Activated CD4-positive, alpha-beta T cell treated with anti-CD3 and anti-CD28 coated beads, Interleukin-2, amount 50 U/mL, for 1 hour (primary cell): ENCODE data around the gene TIMP4.

Experiments
- DNase-seq: peaks from one replicate; pipeline ENCODE4 v3.0.0-alpha.2; 2020

The TIMP4 gene

DNA sequence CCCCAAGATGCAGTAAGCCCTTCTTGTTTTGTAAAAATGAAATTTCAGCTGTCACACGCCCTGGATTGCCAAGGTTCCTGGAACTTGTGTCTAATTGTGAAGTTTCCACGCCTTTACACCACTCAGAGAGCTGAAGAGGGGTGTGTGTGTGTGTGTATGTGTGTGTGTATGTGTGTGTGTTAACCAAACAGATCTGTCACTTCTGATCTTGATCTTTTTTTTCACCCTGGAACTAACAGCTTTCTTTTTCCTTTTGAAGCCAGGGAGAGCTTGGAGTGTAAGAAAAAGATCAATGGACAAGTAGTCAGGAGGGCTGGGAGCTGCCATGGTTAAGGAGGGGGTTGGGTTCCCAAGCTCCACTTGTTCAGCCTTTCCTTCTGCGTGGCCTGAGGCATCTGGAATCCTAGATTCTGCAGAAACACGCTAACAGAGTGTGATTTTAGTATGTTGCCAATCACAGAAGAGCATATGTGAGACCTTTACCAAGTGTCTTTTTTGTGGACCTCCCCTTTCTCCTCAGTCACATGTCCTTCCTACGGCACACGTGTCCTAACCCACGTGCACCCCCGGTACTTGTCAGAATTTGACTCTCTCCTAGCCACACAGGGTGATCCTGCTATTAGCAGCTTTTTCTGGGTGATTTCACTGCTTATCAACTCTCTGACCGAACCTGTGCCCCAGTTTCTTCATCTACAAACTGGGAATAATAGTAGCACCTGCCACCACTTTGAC is 11.5 kb downstream of the TIMP4 start:
- no peak for DNase-seq

DNA sequence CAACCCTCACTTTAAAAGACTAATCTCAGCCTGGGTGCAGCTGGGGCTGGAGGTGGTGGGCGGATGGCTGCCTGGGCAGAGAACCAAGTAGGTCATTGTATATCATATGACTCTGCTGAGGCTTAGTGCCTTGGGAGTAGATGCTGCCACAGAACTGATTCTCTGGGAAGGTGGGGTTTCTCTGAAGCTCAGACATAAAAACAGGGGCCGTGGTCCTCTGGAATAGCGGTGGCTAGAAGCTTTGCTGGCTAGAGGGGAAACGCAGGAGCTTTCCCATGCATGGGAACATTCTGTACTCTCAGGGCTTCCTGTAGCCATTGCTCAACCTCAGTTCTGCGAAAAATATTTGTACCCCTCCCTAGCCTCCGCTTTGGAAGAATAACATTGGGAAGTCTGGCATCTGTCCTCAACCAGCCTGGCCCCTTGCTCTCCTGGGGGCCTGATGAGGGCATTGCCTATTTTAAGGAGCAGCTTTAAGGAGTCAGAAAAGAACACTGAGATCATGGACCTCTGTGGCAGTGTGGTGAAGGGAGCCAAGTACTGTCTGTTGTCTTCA is 14.7 kb downstream of the TIMP4 start:
- no peak for DNase-seq

DNA sequence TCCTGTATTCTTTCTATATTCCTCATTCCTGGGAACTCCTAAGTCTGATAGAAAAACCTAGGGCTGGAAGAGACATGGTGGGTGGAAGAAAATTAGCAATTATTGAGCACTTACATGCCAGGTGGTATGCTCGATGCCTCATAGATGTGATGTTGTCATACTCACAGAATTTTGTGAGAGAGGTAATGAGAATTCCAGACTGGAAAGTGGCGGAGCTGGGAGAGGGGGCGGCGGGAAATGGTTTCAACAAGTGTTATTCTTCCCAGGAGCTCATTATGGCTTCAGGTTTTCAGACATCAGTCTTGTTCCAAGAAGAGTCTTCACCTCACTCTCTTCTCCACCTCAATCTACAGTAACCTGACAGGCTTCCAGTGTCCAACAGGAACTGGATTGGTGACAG is 16.2 kb downstream of the TIMP4 start:
- no peak for DNase-seq

DNA sequence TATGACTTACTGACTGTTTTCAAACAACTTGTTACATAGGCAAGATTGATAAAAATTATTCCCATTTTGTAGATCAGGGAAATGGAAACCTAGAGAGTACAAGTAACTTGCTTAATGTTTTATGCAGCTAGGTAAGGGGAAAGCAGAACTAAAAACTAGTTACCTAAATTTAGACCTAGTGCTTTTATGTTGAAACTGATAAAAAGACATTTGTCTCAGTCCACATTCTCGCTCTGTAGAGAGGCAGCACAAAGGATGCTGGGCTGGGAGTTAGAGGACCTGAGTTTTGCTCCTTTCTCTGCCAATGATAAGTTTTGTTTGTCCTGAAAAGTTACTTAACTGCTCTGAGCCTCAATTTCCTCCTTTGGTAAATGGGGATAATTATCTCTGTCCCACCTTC is 17.4 kb downstream of the TIMP4 start:
- no peak for DNase-seq

DNA sequence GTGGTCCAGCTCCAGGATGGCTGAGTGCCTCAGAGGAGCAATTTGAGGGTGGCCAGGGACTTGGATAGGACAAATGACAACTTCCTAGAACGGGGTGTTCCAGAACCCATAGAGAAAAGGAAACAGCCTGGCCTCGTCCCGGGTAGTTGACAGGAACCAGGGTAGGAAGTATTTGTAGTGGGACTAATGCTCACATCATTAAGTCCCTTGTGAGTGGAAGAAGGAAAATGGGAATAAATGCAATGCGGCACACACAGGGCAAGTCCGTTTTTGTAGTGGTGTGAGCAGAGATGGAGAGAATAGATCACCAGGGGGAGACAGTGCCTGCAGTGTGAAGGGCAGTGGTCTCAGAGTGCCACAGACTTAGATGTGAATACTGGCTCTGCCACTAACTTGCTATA is 19.6 kb downstream of the TIMP4 start:
- no peak for DNase-seq

DNA sequence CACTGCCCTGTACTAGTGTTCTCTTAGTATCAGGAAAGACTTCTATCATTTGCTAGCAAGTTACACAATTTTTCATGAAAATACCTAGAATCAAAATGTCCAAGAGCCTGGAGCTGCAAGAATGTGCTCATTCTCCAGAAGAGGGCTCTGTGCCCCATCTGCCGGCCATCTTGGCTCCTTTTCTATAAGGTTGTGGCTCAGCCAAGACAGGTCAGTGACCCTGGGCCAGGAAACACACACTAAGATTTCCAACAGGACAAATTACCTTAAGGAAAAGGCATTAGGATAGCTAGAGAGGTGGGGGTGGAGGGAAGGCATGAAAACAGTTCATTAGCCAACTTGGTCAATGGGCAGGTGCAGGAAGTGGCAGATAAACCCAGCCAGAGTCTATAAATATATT is 20.7 kb downstream of the TIMP4 start:
- no peak for DNase-seq

DNA sequence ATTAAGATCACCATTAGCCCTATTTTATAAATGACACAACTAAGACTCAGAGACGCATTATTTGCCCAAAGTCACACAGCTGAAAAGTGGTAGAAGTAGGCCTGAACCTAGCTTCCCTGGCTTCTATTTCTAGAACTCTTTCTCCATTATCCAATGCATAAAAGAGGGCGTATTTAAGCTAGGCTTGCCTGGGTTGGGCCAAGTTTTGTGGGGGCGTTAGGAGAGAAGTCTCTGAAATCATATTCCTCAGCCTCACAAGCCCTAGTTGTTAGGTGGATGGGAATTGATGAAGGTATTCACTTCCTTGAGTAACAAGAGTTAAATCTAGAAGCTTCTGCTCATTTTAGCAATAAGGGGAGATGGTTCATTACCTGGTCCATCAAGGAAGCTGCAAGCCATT is 22.3 kb downstream of the TIMP4 start:
- no peak for DNase-seq

DNA sequence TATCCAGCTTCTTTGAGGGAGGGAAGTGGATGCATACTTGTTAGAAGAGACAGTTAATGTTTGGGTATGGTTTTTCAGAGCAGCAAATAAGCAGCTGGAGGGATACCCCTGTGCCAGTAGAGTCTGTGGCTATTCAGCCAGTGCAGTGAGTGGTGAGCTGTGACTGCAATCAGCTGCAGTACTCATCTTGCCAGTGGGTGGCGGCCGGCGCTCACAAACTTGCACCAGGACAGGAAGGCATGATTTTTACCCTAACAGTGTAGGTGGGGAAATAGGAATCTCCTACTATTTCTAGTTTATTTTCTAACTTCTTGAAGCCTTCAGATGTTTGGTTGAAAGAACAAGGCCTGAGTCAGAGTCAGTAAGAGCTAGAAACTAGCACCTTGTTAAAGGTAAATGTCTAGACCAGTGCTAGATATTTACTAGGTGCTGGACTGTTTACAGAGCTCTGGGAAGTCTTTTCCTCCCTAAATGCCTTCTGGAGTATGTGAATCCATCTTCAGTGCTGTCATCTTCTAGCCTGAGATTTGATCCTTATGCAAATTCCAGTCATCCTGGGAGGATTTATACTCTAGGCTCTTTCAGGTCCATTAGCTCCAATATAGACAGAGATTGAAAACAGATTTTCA is 23.6 kb downstream of the TIMP4 start:
- peak; percentile 53 for DNase-seq

- no peak for DNase-seq
Observed at GRCh38 chr3:12132881-12133280, 25.8 kb downstream of the TIMP4 start.

DNA sequence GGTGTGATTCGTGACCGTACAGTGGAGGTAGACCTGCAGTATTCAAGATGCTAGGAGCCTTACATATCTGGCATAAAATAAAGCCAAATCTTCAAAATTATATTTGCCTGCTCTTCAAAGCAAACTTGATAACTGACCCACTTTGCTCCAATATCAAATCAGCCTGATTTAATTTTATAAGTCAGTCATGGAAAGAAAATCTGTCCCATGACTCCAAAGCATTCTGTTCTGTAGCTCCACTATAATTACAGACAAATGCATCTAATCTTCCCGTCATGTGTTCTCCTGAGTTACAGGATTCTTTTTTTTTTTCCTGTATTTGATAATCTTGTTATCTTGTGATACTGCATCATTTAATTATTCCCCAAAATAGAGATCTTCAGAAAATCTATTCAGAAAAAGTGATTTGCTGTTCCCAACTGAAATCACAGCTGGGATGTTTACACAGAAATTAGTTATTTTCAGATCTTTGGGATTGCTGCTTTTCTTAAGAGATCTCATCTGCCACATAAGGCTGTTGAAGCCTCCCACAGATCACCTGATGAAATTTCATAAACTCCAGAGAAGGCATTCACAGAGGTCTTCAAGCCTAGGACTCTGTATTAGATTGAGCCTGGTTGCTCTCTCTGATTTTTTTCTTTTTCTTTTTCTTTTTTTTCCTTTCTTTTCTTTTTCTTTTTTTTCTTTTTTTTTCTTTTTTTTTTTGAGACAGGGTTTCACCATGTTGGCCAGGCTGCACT is 27.2 kb downstream of the TIMP4 start:
- no peak for DNase-seq

DNA sequence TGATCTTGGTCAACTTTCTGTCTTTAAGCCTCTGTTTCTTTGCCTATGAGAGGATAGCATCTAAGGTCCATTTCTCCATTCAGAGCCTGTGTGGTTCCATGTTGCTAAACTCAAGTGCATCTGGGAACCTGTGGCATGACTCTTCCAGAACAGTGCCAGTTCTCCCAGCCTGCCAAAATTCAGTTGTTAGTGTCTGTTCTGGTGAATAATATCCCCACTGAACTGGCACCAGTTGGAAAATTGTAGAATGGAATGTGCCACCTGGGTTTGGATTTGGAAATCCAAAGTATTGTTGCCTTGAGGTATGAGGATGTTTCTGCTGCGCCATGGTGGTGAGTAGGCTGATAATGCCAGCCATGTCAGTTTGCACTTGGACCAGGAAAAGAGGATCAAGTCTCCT is 31.3 kb downstream of the TIMP4 start:
- no peak for DNase-seq

GRCh38 chr3:12125772-12126171 is 32.9 kb downstream of the TIMP4 start:
- no peak for DNase-seq

DNA sequence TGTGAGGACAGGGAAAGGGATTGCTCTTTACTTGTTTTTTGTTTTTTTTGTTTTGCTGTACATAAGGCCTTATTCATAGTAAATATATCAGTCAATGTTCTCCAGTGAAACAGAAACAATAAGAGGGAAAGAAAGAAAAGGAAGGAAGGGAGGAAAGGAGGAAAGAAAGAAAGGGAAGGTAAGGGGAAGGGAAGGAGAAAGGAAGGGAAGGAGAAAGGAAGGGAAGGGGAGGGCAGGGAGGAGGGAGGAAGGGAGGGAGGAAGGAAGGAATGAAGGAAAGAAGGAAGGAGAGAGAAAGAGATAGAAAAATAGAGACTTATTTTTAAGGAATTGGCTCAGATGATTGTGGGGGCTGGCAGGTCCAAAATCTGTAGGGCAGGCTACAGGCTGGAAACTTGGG is 37.2 kb downstream of the TIMP4 start:
- no peak for DNase-seq

GRCh38 chr3:12120374-12121140 is 38.2 kb downstream of the TIMP4 start:
- no peak for DNase-seq

DNA sequence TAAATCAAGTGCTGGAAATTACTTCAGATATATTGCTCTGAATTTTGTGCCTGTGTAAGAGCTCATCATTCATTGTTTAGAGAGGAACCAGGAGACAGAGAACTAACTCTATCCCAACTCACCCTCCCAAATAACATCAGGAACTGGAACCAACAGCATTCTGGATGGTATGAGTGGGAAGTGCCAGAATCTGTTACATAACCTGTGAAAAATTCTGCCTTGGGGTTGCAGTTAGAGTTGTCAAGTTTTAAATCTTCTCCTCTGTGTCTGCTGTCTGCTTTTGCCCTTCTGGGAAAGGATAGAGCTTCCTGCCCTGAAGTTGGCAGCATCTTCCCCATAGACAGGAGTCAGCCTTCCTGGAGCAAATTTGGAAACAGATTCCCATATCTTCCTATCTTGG is 41.2 kb downstream of the TIMP4 start:
- DNase-seq, result no peak

- DNase-seq, result no peak
Observed at GRCh38 chr3:12116870-12117269, 41.8 kb downstream of the TIMP4 start.

DNA sequence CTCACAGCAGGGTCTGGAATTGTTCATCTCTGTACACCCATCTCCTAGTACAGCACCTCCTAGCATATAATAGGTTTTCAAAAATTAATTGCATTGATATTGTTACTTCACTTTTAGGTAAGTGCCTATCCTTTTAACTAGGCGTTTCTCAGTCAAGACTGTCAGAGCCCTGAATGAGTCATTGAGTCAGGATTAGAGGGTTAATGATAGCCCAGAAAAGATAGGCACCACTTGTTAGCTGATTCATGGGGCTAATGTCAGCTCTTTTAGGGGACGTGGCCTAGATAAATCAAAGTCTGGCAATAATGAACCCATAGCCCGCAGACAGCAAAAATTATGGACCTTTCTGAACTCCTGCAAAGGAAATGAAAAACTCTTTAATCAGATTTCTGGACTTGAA is 42.9 kb downstream of the TIMP4 start:
- DNase-seq, result no peak

GRCh38 chr3:12115104-12115503 is 43.6 kb downstream of the TIMP4 start:
- DNase-seq, result no peak

GRCh38 chr3:12114251-12114650 is 44.5 kb downstream of the TIMP4 start:
- no peak for DNase-seq

DNA sequence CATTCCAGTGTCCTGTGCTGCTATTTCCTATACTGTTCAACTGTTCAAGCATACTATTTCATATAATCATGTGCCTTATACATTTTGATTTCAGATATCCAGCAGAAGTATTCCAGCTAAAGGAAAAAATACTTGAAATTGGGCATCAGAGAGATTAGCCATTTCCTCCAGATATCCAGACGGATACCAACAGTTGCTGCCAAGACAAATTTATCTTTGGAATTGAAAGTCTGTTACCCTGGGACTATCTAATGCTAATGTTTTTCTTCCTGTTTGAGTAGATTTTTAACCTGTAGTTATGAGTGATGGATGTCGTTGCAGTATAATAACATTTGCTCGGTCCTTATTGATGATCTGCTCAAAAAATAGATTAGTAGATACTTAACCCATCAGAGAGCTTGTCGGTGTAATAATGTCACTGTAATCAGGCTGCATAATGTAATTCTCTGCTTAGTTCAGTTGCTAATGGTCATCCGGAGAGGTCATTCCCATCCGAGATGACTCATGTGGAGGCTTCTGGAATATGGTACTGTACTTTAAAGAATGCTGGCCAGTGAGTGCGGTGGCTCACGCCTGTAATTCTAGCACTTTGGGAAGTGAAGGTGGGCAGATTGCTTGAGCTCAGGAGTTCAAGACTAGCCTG is 51.5 kb downstream of the TIMP4 start:
- no peak for DNase-seq
